Measurements from ENCODE around the gene MAPK9.

Gene MAPK9

DNA sequence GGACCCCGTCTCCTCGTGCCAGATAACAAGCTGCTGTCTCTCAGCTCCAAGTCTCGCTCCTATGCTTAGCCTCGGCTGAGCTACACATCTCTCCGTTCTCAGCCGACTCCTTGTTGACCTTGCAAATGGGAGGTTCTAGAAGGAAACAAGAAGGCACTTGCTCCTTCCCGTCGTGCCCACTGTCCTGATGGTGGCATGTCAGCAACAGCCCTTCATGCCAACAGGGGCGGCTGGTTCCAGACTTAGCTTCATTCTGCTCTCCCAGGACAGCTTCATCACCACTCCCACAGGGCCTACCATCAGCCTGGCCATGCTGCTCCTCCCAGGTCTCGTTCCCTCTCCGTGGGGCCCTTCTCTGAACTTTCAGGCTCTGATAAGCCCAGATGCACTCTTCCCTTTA is 69.8 kb downstream of the MAPK9 start:
- ChIA-PET CTCF (no interaction called here), POLR2A (no interaction called here)
- Histone ChIP-seq H3K4me1 (ENCODE audit: control extremely low read depth in 1 of 4, control insufficient read depth in 4 of 4, insufficient read depth in 4 of 4, low read length in 3 of 4) (no peaks in the 10 kb centered on the region), H3K36me3 (ENCODE audit: control insufficient read depth in 4 of 4, insufficient read depth in 4 of 4, low read length in 3 of 4) (peaks cover 0 to 4% (median 0%) of the 10 kb centered on the region in 4 experiments), H3K4me3 (ENCODE audit: control insufficient read depth in 1 of 7, extremely low read depth in 1 of 7, insufficient read depth in 4 of 7, low read depth in 2 of 7, low read length in 6 of 7) (no peak overlapping the region), H3K9me3 (ENCODE audit: control extremely low read depth in 1 of 5, control insufficient read depth in 4 of 5, insufficient read depth in 2 of 5, low read depth in 1 of 5, low read length in 4 of 5) (peaks cover 3 to 59% (median 21%) of the 10 kb centered on the region in 5 experiments), H3K27ac (ENCODE audit: insufficient read depth in 1 of 2, low read depth in 1 of 2, low read length in 2 of 2, poor library complexity in 1 of 2, severe bottlenecking in 2 of 2) (no peak overlapping the region), H3K27me3 (replicated peaks in 2 of 5; ENCODE audit: control insufficient read depth in 4 of 5, insufficient read depth in 5 of 5, low read length in 4 of 5) (no peaks in the 10 kb centered on the region)
- DNase-seq = no peak
- WGBS (ENCODE audit: insufficient coverage) = 98% methylated on average over 11 of the region's 11 CpGs

DNA sequence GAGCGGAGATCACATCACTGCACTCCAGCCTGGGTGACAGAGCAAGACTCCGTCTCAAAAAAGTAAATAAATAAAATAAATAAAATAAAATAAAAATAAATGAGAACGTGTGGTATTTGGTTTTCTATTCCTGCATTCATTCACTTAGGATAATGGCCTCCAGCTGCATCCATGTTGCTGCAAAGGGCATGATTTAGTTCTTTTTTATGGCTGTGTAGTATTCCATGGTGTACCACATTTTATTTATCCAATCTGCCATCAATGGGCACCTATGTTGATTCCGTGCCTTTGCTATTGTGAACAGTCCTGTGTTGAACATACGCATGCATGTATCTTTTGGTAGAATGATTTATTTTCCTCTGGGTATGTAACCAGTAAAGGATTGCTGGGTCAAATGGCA is 74.1 kb downstream of the MAPK9 start:
- Histone ChIP-seq H3K27me3 (replicated peaks in 2 of 5; ENCODE audit: control insufficient read depth in 4 of 5, insufficient read depth in 5 of 5, low read length in 4 of 5) (no peaks in the 10 kb centered on the region), H3K27ac (ENCODE audit: insufficient read depth in 1 of 2, low read depth in 1 of 2, low read length in 2 of 2, poor library complexity in 1 of 2, severe bottlenecking in 2 of 2) (no peak overlapping the region), H3K36me3 (ENCODE audit: control insufficient read depth in 4 of 4, insufficient read depth in 4 of 4, low read length in 3 of 4) (no peaks in the 10 kb centered on the region), H3K9me3 (ENCODE audit: control extremely low read depth in 1 of 5, control insufficient read depth in 4 of 5, insufficient read depth in 2 of 5, low read depth in 1 of 5, low read length in 4 of 5) (peaks cover 1 to 43% (median 20%) of the 10 kb centered on the region in 5 experiments), H3K4me3 (ENCODE audit: control insufficient read depth in 1 of 7, extremely low read depth in 1 of 7, insufficient read depth in 4 of 7, low read depth in 2 of 7, low read length in 6 of 7) (no peak overlapping the region), H3K4me1 (ENCODE audit: control extremely low read depth in 1 of 4, control insufficient read depth in 4 of 4, insufficient read depth in 4 of 4, low read length in 3 of 4) (peaks cover 0 to 5% (median 1%) of the 10 kb centered on the region in 4 experiments)
- no peak for DNase-seq
- 80% methylated on average over 1 of the region's 5 CpGs for WGBS (ENCODE audit: insufficient coverage)
- CTCF ChIA-PET = no interaction called here
- POLR2A ChIA-PET = no interaction called here

GRCh38 chr5:180216646-180217171 is 75.2 kb downstream of the MAPK9 start:
- Histone ChIP-seq H3K4me1 (ENCODE audit: control extremely low read depth in 1 of 4, control insufficient read depth in 4 of 4, insufficient read depth in 4 of 4, low read length in 3 of 4) (peaks cover 0 to 11% (median 3%) of the 10 kb centered on the region in 4 experiments), H3K4me3 (ENCODE audit: control insufficient read depth in 1 of 7, extremely low read depth in 1 of 7, insufficient read depth in 4 of 7, low read depth in 2 of 7, low read length in 6 of 7) (no peak overlapping the region), H3K9me3 (ENCODE audit: control extremely low read depth in 1 of 5, control insufficient read depth in 4 of 5, insufficient read depth in 2 of 5, low read depth in 1 of 5, low read length in 4 of 5) (peaks cover 1 to 32% (median 15%) of the 10 kb centered on the region in 5 experiments), H3K27ac (ENCODE audit: insufficient read depth in 1 of 2, low read depth in 1 of 2, low read length in 2 of 2, poor library complexity in 1 of 2, severe bottlenecking in 2 of 2) (no peak overlapping the region), H3K27me3 (replicated peaks in 2 of 5; ENCODE audit: control insufficient read depth in 4 of 5, insufficient read depth in 5 of 5, low read length in 4 of 5) (no peaks in the 10 kb centered on the region), H3K36me3 (ENCODE audit: control insufficient read depth in 4 of 4, insufficient read depth in 4 of 4, low read length in 3 of 4) (no peaks in the 10 kb centered on the region)
- no peak for DNase-seq
- CTCF ChIA-PET = no interaction called here
- WGBS (ENCODE audit: insufficient coverage) = 94% methylated on average over 15 of the region's 15 CpGs
- POLR2A ChIA-PET = no interaction called here

GRCh38 chr5:180215783-180216630 is 75.9 kb downstream of the MAPK9 start:
- Histone ChIP-seq H3K27me3 (replicated peaks in 2 of 5; ENCODE audit: control insufficient read depth in 4 of 5, insufficient read depth in 5 of 5, low read length in 4 of 5) (no peaks in the 10 kb centered on the region), H3K9me3 (ENCODE audit: control extremely low read depth in 1 of 5, control insufficient read depth in 4 of 5, insufficient read depth in 2 of 5, low read depth in 1 of 5, low read length in 4 of 5) (peaks cover under 1 to 27% (median 15%) of the 10 kb centered on the region in 5 experiments), H3K36me3 (ENCODE audit: control insufficient read depth in 4 of 4, insufficient read depth in 4 of 4, low read length in 3 of 4) (no peaks in the 10 kb centered on the region), H3K4me1 (ENCODE audit: control extremely low read depth in 1 of 4, control insufficient read depth in 4 of 4, insufficient read depth in 4 of 4, low read length in 3 of 4) (peaks cover 0 to 11% (median 3%) of the 10 kb centered on the region in 4 experiments), H3K27ac (ENCODE audit: insufficient read depth in 1 of 2, low read depth in 1 of 2, low read length in 2 of 2, poor library complexity in 1 of 2, severe bottlenecking in 2 of 2) (no peak overlapping the region), H3K4me3 (ENCODE audit: control insufficient read depth in 1 of 7, extremely low read depth in 1 of 7, insufficient read depth in 4 of 7, low read depth in 2 of 7, low read length in 6 of 7) (no peak overlapping the region)
- DNase-seq = no peak
- 93% methylated on average over 33 of the region's 34 CpGs for WGBS (ENCODE audit: insufficient coverage)
- ChIA-PET CTCF (no interaction called here), POLR2A (no interaction called here)

DNA sequence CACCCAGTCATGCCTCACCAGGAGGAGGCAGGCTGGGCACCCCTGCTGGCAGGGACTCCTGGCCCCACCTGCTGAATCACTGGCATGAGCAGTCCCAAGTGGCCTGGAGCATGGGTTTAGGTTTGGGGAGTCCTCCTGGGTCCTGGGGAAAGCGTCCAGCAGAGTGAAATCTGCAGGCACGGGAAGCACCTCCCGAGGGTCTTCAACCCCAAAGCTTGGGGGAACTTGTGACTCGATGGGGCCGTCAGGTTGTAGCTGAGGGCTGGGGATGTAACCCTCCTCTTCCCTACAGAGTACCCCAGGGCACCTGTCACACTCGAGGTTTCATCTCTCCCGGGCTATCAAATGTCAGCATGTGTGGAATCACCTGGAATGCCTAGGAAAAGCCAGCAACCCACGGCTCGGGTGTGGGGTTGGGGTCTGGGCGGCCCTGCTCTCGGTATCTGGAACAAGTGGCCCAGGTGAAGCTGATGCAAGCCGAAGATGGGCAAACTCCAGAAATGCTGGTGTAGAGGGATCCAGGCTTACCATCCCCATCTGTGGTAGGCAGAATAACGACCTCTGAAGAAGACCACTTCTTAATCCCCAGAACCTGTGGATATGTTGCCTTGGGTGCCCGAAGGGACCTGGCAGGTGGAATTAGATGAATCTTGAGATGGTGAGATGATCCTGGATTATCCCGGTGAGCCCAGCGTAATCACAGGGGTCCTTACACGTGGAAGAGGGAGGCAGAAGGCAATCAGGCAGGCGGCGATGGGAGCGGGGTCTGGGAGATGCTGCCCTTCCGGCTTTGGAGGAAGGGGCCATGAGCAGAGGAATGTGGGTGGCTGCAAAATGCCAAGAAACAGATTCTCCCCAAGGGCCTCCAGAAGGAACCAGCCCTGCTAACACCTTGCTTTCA is 76.8 kb downstream of the MAPK9 start:
- no peak overlapping the region for H3K27ac ChIP-seq (ENCODE audit: insufficient read depth in 1 of 2, low read depth in 1 of 2, low read length in 2 of 2, poor library complexity in 1 of 2, severe bottlenecking in 2 of 2)
- ChIA-PET CTCF (no interaction called here), POLR2A (no interaction called here)
- H3K27me3 ChIP-seq (replicated peaks in 2 of 5; ENCODE audit: control insufficient read depth in 4 of 5, insufficient read depth in 5 of 5, low read length in 4 of 5) = peaks cover 0 to 4% (median 0%) of the 10 kb centered on the region in 5 experiments
- 97% methylated on average over 15 of the region's 21 CpGs for WGBS (ENCODE audit: insufficient coverage)
- H3K9me3 ChIP-seq (ENCODE audit: control extremely low read depth in 1 of 5, control insufficient read depth in 4 of 5, insufficient read depth in 2 of 5, low read depth in 1 of 5, low read length in 4 of 5) = peaks cover 0 to 19% (median 7%) of the 10 kb centered on the region in 5 experiments
- peaks cover 0 to 11% (median 3%) of the 10 kb centered on the region in 4 experiments for H3K4me1 ChIP-seq (ENCODE audit: control extremely low read depth in 1 of 4, control insufficient read depth in 4 of 4, insufficient read depth in 4 of 4, low read length in 3 of 4)
- DNase-seq = no peak
- no peak overlapping the region for H3K4me3 ChIP-seq (ENCODE audit: control insufficient read depth in 1 of 7, extremely low read depth in 1 of 7, insufficient read depth in 4 of 7, low read depth in 2 of 7, low read length in 6 of 7)
- no peaks in the 10 kb centered on the region for H3K36me3 ChIP-seq (ENCODE audit: control insufficient read depth in 4 of 4, insufficient read depth in 4 of 4, low read length in 3 of 4)

DNA sequence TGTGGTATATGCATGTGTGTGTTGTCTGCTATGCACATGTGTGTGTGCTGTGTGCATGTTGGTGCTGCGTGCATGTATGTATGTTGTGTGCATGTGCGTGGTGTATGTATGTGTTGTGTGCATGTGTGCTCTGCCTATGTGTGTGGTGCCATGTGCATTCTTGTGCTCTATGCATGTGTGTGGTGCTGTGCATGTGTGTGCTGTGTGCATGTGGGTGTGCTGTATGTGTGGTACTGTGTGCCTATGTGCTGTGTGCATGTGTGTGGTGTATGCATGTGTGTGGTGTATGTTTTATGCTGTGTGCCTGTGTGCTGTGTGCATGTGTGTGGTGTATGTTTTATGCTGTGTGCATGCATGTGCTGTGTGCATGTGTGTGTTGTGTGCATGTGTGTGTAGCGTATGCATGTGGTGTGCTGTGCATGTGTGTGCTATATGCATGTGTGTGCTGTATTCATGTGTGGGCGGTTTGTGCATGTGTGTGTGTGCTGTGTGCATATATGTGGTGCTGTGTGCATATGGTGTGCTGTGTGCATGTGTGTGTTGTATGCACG is 78.2 kb downstream of the MAPK9 start:
- ChIA-PET POLR2A (interaction anchor here (0.5 kb wide), 1 partner anchor 29 kb away, joined by 3 read pairs; no protein-coding TSS in a partner anchor), CTCF (no interaction called here)
- Histone ChIP-seq H3K36me3 (ENCODE audit: control insufficient read depth in 4 of 4, insufficient read depth in 4 of 4, low read length in 3 of 4) (no peaks in the 10 kb centered on the region), H3K27ac (ENCODE audit: insufficient read depth in 1 of 2, low read depth in 1 of 2, low read length in 2 of 2, poor library complexity in 1 of 2, severe bottlenecking in 2 of 2) (no peak overlapping the region), H3K27me3 (replicated peaks in 2 of 5; ENCODE audit: control insufficient read depth in 4 of 5, insufficient read depth in 5 of 5, low read length in 4 of 5) (peaks cover 0 to 4% (median 0%) of the 10 kb centered on the region in 5 experiments), H3K4me1 (ENCODE audit: control extremely low read depth in 1 of 4, control insufficient read depth in 4 of 4, insufficient read depth in 4 of 4, low read length in 3 of 4) (peaks cover 0 to 14% (median 5%) of the 10 kb centered on the region in 4 experiments), H3K9me3 (ENCODE audit: control extremely low read depth in 1 of 5, control insufficient read depth in 4 of 5, insufficient read depth in 2 of 5, low read depth in 1 of 5, low read length in 4 of 5) (peaks cover 0 to 15% (median 5%) of the 10 kb centered on the region in 5 experiments), H3K4me3 (ENCODE audit: control insufficient read depth in 1 of 7, extremely low read depth in 1 of 7, insufficient read depth in 4 of 7, low read depth in 2 of 7, low read length in 6 of 7) (no peak overlapping the region)
- WGBS (ENCODE audit: insufficient coverage) = 67% methylated on average over 3 of the region's 5 CpGs
- DNase-seq = no peak
